Measurements from ENCODE around the gene ANTKMT. TPM values are rescaled to one million over a fixed set of nuclear protein-coding genes. Genes with fewer than 3 reads are reported as not detected.

ANTKMT gene
- total and polyA plus RNA-seq, 2 of the 4 experiments (the other 2 are of a cell fraction), result 7.3 to 16.2 TPM

DNA sequence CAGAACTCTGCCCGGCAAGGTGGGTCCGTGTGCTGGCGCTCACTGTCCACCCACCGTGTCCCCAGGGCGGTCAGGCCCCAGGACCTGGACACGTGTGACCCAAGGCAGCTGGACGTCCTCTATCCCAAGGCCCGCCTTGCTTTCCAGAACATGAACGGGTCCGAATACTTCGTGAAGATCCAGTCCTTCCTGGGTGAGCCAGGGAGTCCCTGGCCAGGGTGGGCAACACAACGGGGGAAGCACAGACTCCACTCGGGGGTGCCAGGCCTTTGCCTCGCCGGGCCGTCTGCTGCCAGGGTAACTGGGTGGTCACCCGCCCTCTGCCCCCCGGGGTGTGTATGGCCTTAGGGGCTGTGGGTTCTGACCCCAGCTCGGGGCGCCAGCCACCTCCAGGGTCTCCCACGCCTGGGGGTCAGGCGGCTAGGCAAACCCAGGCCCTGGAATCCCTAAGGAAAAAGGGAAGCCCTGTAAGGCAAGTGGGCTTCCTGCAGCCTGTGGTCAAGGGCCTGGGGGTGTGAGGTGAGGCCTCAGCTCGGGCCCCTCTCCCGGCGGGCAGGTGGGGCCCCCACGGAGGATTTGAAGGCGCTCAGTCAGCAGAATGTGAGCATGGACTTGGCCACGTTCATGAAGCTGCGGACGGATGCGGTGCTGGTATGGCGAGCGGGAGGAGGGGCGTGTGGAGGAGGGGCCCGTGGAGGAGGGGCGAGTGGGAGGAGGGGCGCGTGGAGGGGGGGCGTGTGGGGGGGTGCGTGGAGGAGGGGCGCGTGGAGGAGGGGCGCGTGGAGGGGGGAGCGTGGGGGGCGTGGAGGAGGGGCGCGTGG is 46.1 kb downstream of the ANTKMT start:
- no TSS peak for BruUV-seq (replicated peaks)
- no peaks in the 10 kb centered on the region for H3K4me1 ChIP-seq (ENCODE audit: control insufficient read depth, insufficient read depth, low read length)
- no peak overlapping the region for H3K27ac ChIP-seq (ENCODE audit: insufficient read depth, low read length)
- WGBS, 2 experiments (ENCODE audit: extremely low coverage in 2 of 2, insufficient read length in 1 of 2), result 78% methylated on average over 13 of the region's 48 CpGs; no CpG with 5 or more reads in 1 of the 2 experiments
- H3K79me1 ChIP-seq (ENCODE audit: low read depth in 1 of 2, low read length in 2 of 2), result no peaks in the 10 kb centered on the region
- no peak overlapping the region for H2AK5ac ChIP-seq (ENCODE audit: low read depth, low read length)
- ChIA-PET CTCF (no interaction called here), POLR2A (ENCODE audit: unreplicated experiment) (no interaction called here)
- no peak overlapping the region for H2AK9ac ChIP-seq (replicated peaks; ENCODE audit: low read depth, low read length, poor library complexity)
- DNase-seq (no peak), ATAC-seq (ENCODE audit: low read depth) (no peak)
- no peaks in the 10 kb centered on the region for H3K9me3 ChIP-seq (ENCODE audit: control insufficient read depth, insufficient read depth, low read length)
- H2AFZ ChIP-seq (replicated peaks; ENCODE audit: low read length, poor library complexity), result no peak overlapping the region
- no peaks in the 10 kb centered on the region for H3K36me3 ChIP-seq (ENCODE audit: control insufficient read depth, insufficient read depth, low read length)
- dilution Hi-C loops (cut with HindIII; ENCODE audit: low sequenced_read_pairs, unreplicated experiment), result no loop called here
- no peak overlapping the region for H3K4me2 ChIP-seq (ENCODE audit: low read depth, low read length)
- H3K9me1 ChIP-seq (ENCODE audit: insufficient read depth, low read length), result no peaks in the 10 kb centered on the region
- H3K56ac ChIP-seq (ENCODE audit: extremely low read depth, insufficient read depth, low read length), result no peak overlapping the region
- H4K91ac ChIP-seq (ENCODE audit: insufficient read depth, low read depth, low read length), result no peak overlapping the region
- TF ChIP-seq NFE2L2 (IDR thresholded peaks at IDR 0.05; ENCODE audit: low read depth, low read length), result no peak
- TF ChIP-seq POLR2A (IDR thresholded peaks at IDR 0.05; ENCODE audit: low read depth, low read length), result no peak
- TF ChIP-seq MAFK (IDR thresholded peaks at IDR 0.05; ENCODE audit: low read depth, low read length), result no peak
- no peak for TF ChIP-seq RCOR1 (IDR thresholded peaks at IDR 0.05; ENCODE audit: insufficient replicate concordance, low read length)
- no peak for TF ChIP-seq RFX5 (IDR thresholded peaks at IDR 0.05; ENCODE audit: low read depth, low read length)
- no peak for TF ChIP-seq MAZ (IDR thresholded peaks at IDR 0.05; ENCODE audit: borderline replicate concordance, low read depth, low read length)
- TF ChIP-seq, protein P1, sequence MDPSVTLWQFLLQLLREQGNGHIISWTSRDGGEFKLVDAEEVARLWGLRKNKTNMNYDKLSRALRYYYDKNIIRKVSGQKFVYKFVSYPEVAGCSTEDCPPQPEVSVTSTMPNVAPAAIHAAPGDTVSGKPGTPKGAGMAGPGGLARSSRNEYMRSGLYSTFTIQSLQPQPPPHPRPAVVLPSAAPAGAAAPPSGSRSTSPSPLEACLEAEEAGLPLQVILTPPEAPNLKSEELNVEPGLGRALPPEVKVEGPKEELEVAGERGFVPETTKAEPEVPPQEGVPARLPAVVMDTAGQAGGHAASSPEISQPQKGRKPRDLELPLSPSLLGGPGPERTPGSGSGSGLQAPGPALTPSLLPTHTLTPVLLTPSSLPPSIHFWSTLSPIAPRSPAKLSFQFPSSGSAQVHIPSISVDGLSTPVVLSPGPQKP (IDR thresholded peaks at IDR 0.05; ENCODE audit: borderline replicate concordance, low read depth, low read length), result no peak
- no peak for TF ChIP-seq MXI1 (IDR thresholded peaks at IDR 0.05; ENCODE audit: borderline replicate concordance, low read depth, low read length)
- TF ChIP-seq CHD1 (IDR thresholded peaks at IDR 0.05; ENCODE audit: low read depth, low read length), result no peak
- intact Hi-C loops (cut with micrococcal nuclease), result no loop called here
- no peak overlapping the region for H2BK120ac ChIP-seq (ENCODE audit: low read depth, low read length)
- H4K5ac ChIP-seq (ENCODE audit: low read depth, low read length), result no peak overlapping the region
- H2BK5ac ChIP-seq (ENCODE audit: low read depth, low read length, poor library complexity, severe bottlenecking), result no peak overlapping the region
- H3K4ac ChIP-seq (ENCODE audit: low read depth, low read length), result no peak overlapping the region
- no peak overlapping the region for H3K14ac ChIP-seq (replicated peaks; ENCODE audit: low read depth, low read length)
- no peak overlapping the region for H3K4me3 ChIP-seq (ENCODE audit: insufficient read depth, low read depth, low read length)
- H4K8ac ChIP-seq (ENCODE audit: low read depth in 2 of 2, low read length in 2 of 2), result no peak overlapping the region
- H2BK20ac ChIP-seq (ENCODE audit: low read depth, low read length), result no peak overlapping the region
- H3K23ac ChIP-seq (ENCODE audit: low read depth, low read length), result no peak overlapping the region
- H3K9ac ChIP-seq (ENCODE audit: low read depth, low read length), result no peak overlapping the region
- H3K18ac ChIP-seq (ENCODE audit: low read depth, low read length), result no peak overlapping the region
- H3K27me3 ChIP-seq (ENCODE audit: control insufficient read depth, insufficient read depth, low read length), result no peaks in the 10 kb centered on the region; the same call in 1 of the 2 replicates
- H4K20me1 ChIP-seq (ENCODE audit: insufficient read depth, low read length), result no peaks in the 10 kb centered on the region
- H2BK15ac ChIP-seq (ENCODE audit: low read depth, low read length), result no peak overlapping the region
- in situ Hi-C loops (cut with MboI; ENCODE audit: low sequenced_read_pairs), result no loop called here

All from IMR-90 (cell line).